Peyer's patch (tissue), 4 donors: Measurements from ENCODE around the gene RPL32.

Experiments used
- POLR2A ChIP-seq, 2 donors: fragments of 450-650 bp; IDR thresholded peaks; one replicate each; pipeline ENCODE4 v1.5.1; 2017; ENCODE audit warnings: antibody characterized with exemption in 2 of 2, mild to moderate bottlenecking in 2 of 2, moderate library complexity in 2 of 2
- TF ChIP-seq, protein P1 (sequence below), 6 experiments: fragments of 450-650 bp in 4 of 6; fragments of 200-600 bp in 2 of 6; sonication (generic) in 1 of 6; IDR thresholded peaks; one replicate each; pipeline ENCODE4 v1.5.1; 2017 to 2019; ENCODE audit warnings: antibody characterized with exemption in 6 of 6, mild to moderate bottlenecking in 3 of 6, moderate library complexity in 1 of 6

DNA sequence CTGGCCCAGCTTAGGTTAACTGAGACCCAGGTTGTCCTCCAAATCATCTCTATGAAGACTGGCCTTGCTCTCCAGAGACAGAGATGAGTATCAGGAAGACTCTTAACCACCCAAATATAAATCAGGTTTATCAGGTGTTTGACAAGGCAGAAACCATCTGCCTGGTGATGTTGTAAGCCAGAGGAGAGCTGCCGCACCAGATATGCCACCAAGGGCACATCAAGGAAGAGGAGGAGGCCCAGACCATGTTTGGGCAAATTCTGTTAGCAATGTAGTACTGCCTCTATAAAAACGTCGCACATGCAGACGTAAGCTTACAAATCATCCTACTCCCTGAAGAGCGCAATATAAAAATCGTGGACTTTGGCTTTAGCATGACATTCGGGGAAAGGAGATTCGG lies 21.0 kb upstream of the RPL32 start:
- TF ChIP-seq, protein P1, sequence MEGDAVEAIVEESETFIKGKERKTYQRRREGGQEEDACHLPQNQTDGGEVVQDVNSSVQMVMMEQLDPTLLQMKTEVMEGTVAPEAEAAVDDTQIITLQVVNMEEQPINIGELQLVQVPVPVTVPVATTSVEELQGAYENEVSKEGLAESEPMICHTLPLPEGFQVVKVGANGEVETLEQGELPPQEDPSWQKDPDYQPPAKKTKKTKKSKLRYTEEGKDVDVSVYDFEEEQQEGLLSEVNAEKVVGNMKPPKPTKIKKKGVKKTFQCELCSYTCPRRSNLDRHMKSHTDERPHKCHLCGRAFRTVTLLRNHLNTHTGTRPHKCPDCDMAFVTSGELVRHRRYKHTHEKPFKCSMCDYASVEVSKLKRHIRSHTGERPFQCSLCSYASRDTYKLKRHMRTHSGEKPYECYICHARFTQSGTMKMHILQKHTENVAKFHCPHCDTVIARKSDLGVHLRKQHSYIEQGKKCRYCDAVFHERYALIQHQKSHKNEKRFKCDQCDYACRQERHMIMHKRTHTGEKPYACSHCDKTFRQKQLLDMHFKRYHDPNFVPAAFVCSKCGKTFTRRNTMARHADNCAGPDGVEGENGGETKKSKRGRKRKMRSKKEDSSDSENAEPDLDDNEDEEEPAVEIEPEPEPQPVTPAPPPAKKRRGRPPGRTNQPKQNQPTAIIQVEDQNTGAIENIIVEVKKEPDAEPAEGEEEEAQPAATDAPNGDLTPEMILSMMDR (IDR thresholded peaks at IDR 0.05): no peak
- TF ChIP-seq POLR2A (IDR thresholded peaks at IDR 0.05): no peak
